ENCODE results near the gene TMEM179.

- TF ChIP-seq POLR2A (IDR thresholded peaks at IDR 0.05) (no peak), CTCF (IDR thresholded peaks at IDR 0.05) (no peak)
These were observed 7.0 kb downstream of the TMEM179 start for GRCh38 chr14:104597576-104597975.
